Activated T-helper 17 cell treated with anti-CD3 and anti-CD28 coated beads, Interleukin-2, amount 50 U/mL, for 72 hours (primary cell): ENCODE measurements around the gene SNX32. TPM values are rescaled to one million over a fixed set of nuclear protein-coding genes. Genes with fewer than 3 reads are reported as not detected.
"Not testable (repeated sequence)": the region's sequence is repeated elsewhere in the genome, so short reads cannot be mapped to it uniquely, and the experiment has no call there.

ENCODE experiments used
- ATAC-seq: fragments of 150-1000 bp; cut with Tn5 transposase; replicated peaks from 2 replicates; pipeline ENCODE4 v1.10.0; 2021; ENCODE audit warnings: mild to moderate bottlenecking, moderate library complexity
- H3K27ac Mint-ChIP-seq: one replicate; pipeline ENCODE4 v1.8.0; 2022; ENCODE audit warnings: mixed read lengths
- H3K27me3 Mint-ChIP-seq: one replicate; pipeline ENCODE4 v1.8.0; 2022; ENCODE audit warnings: mixed read lengths
- H3K36me3 Mint-ChIP-seq: one replicate; pipeline ENCODE4 v1.8.0; 2022; ENCODE audit warnings: low read depth, mild to moderate bottlenecking, mixed read lengths
- H3K4me1 Mint-ChIP-seq: one replicate; pipeline ENCODE4 v1.8.0; 2022; ENCODE audit warnings: mixed read lengths
- H3K4me3 Mint-ChIP-seq: one replicate; pipeline ENCODE4 v1.8.0; 2022; ENCODE audit warnings: mild to moderate bottlenecking, mixed read lengths
- H3K9me3 Mint-ChIP-seq: one replicate; pipeline ENCODE4 v1.8.0; 2022; ENCODE audit warnings: mixed read lengths
- total RNA-seq, 2 donors: library from RNA; stranded (reverse); gene quantifications; one replicate each; pipeline ENCODE4 v1.2.3, GENCODE V29; 2022

Gene SNX32
- total RNA-seq, 2 donors from 2014 or later = 1.6 to 6.6 TPM

DNA sequence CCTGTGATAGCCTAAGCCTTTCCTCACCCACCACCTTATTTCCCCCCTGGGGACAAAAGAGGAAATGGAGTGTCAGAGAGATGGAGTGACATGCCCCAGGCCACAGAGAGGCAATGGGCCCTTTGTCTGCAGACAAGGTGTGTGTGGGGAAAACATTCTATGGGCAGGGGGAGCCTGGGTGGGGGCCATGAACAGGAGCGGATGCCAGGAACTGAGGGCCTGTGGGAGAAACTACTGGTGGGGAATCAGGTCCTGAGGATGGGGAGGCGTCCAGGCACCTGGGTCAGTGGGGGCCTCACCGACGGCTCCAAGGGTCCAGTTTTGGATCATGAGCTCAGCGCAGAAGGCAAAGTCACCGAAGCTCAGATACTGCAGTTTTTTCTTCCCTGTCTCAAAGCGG is 51.5 kb downstream of the SNX32 start:
- no peak for ATAC-seq
- H3K4me3 Mint-ChIP-seq = no peak overlapping the region
- peaks cover 35% of the 10 kb centered on the region for H3K4me1 Mint-ChIP-seq
- peaks cover 55% of the 10 kb centered on the region for H3K36me3 Mint-ChIP-seq
- no peaks in the 10 kb centered on the region for H3K27me3 Mint-ChIP-seq
- H3K9me3 Mint-ChIP-seq = no peaks in the 10 kb centered on the region
- H3K27ac Mint-ChIP-seq = peak overlapping the region; percentile 76

DNA sequence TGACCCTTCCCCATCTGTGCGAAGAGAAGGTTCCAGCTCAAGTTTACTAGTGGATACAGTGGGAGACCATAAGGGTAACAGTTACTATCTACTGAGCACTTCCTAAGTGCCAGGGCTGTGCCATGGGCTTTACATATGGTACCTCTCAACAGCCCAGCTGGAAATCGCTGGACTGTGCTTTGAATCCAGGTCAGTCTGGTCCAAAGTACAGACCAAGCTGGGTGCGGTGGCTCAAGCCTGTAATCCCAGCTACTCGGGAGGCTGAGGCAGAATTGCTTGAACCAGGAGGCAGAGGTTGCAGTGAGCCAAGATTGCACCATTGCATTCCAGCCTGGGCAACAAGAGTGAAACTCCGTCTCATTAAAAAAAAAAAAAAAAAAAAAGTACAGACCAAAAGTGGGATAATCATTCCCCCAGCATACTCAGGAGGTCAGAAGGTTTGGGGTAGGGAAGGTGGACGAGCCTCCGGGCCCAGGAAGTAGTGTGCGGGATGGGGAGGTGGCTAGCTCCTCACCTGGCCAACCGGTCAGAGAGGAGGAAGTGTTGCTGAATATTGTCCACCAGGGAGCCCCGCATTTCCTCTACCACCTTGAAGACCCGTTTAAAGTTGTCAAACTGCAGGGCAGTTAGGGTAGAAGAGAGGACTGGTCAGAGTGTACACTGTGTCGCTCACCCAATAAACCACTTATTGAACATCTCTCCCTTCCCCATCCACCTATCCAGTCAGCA is 52.2 kb downstream of the SNX32 start:
- no peaks in the 10 kb centered on the region for H3K9me3 Mint-ChIP-seq
- peaks cover 31% of the 10 kb centered on the region for H3K4me1 Mint-ChIP-seq
- H3K4me3 Mint-ChIP-seq = peak overlapping the region; percentile 92
- H3K27ac Mint-ChIP-seq = no peak overlapping the region
- ATAC-seq = no peak
- no peaks in the 10 kb centered on the region for H3K27me3 Mint-ChIP-seq
- H3K36me3 Mint-ChIP-seq = peaks cover 55% of the 10 kb centered on the region

DNA sequence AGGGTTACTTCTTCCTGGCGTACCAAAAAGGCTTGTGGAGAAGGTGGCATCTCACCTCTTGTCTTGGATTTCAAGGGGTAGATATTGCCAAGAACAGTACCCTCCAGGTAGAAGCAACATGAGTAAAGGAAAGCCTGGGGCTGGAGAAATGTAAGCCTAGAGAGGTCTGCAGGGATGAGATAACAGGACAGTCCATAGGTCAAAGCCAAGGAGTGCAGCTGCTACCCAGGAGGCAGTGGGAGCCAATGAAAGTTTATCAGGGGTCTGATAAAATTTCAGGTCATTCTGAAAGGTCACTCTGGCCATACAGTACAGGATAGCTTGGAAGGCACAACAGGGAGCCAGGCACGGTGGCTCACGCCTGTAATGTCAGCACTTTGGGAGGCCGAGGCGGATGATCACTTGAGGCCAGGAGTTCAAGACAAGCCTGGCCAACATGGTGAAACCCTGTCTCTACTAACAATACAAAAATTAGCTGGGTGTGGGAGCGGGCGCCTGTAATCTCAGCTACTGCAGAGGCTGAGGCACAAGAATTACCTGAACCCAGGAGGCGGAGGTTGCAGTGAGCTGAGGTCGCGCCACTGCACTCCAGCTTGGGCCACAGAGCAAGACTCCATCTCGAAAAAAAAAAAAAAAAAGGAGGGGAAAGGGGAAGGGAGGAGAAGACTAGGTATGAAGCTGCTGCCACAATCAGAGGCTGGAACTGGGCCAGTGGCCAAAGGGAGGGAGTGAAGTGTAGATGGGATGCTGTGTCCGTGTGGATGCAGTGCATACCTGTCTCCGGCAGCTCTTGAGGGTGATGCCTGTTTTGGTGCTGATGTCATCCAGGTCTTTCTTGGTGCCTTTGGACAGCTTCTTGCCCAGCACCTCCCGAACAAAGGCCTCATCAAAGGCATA is 53.3 kb downstream of the SNX32 start:
- H3K27ac Mint-ChIP-seq = peak overlapping the region; percentile 88
- H3K4me3 Mint-ChIP-seq = peak overlapping the region; percentile 92
- peaks cover 65% of the 10 kb centered on the region for H3K36me3 Mint-ChIP-seq
- no peaks in the 10 kb centered on the region for H3K27me3 Mint-ChIP-seq
- peaks cover 32% of the 10 kb centered on the region for H3K4me1 Mint-ChIP-seq
- no peak for ATAC-seq
- no peaks in the 10 kb centered on the region for H3K9me3 Mint-ChIP-seq

GRCh38 chr11:65887723-65888162 is 54.0 kb downstream of the SNX32 start:
- H3K4me1 Mint-ChIP-seq = peaks cover 39% of the 10 kb centered on the region
- peak overlapping the region; percentile 92 for H3K4me3 Mint-ChIP-seq
- H3K36me3 Mint-ChIP-seq = peaks cover 72% of the 10 kb centered on the region
- no peaks in the 10 kb centered on the region for H3K27me3 Mint-ChIP-seq
- no peaks in the 10 kb centered on the region for H3K9me3 Mint-ChIP-seq
- H3K27ac Mint-ChIP-seq = peak overlapping the region; percentile 88
- peak; percentile 1 for ATAC-seq

DNA sequence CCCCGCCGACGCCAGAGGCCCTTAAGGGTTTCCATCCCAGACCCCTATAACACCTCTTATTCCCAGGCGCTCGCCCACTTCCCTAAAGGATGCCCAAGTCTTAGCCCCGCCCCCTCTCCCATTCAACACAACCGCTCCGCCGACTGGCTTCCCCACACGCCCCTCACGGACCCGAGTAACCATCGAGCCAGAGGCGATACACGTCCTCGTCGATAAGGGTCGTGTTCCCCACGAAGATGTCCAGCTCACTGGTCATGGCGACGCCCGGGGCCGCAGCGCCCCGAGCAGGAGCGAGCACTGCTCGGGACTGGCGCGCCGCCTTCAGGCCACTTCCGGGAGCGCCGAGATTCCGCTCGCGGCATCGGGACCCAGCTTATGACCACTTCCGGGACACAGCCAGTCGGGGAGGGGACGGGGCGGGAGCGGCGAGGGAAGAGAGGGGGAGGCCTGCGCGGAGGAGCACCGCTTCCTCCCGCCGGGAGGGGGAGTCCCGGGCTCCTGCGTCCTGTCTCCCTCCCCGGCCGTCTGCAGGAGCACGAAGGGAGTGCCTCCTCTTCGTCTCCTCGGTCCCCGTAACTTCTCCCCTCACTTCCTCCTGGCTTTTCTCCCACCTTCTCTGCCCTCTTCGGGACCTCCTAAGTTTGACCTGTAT is 54.5 kb downstream of the SNX32 start, which contains the start of gene FIBP:
TSS of gene FIBP (minus strand) at position 309 of the 652 bp plus-strand sequence. CDS start at position 256, 53 bp downstream.
- peak; percentile 74 for ATAC-seq
- peaks cover 76% of the 10 kb centered on the region for H3K36me3 Mint-ChIP-seq
- peak within 1 kb of the TSS; percentile 88 for H3K27ac Mint-ChIP-seq
- H3K27me3 Mint-ChIP-seq = no peaks in the 10 kb centered on the region
- peaks cover 40% of the 10 kb centered on the region for H3K4me1 Mint-ChIP-seq
- peak within 1 kb of the TSS; percentile 92 for H3K4me3 Mint-ChIP-seq
- no peaks in the 10 kb centered on the region for H3K9me3 Mint-ChIP-seq

- ATAC-seq = peak; percentile 76
- no peaks in the 10 kb centered on the region for H3K27me3 Mint-ChIP-seq
- H3K9me3 Mint-ChIP-seq = no peaks in the 10 kb centered on the region
- H3K4me1 Mint-ChIP-seq = peaks cover 45% of the 10 kb centered on the region
- H3K36me3 Mint-ChIP-seq = peaks cover 74% of the 10 kb centered on the region
- peak within 1 kb of the TSS; percentile 88 for H3K27ac Mint-ChIP-seq
- peak within 1 kb of the TSS; percentile 92 for H3K4me3 Mint-ChIP-seq
These were observed 56.8 kb downstream of the SNX32 start, which contains the start of gene CCDC85B for GRCh38 chr11:65890324-65891218. CCDC85B (plus strand) TSS chr11:65890673; CDS start chr11:65890784, 111 bp downstream.

- H3K9me3 Mint-ChIP-seq = no peaks in the 10 kb centered on the region
- H3K36me3 Mint-ChIP-seq = peaks cover 76% of the 10 kb centered on the region
- ATAC-seq = no peak
These were observed 57.7 kb downstream of the SNX32 start for GRCh38 chr11:65891219-65892136.

DNA sequence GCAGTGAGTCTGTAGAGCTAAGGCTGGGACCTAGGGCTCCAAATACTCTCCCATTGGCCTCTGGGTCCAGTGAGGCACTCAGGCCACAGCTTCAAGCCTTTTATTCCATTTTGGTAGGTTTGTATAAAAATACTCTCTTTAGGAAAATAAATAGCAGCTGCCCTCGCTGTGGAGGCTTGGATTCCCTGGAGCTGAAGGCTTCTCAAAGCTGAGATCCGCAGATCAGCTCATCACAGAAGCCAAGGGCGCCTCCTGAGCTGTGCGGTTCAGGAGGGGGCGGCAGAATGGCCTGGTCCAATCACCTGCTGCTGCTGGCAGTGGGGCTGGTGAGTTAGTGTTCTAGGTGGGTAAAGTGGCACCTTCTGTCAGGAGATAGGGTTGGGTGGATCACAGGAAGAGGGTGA is 58.4 kb downstream of the SNX32 start:
- Mint-ChIP-seq H3K36me3 (peaks cover 76% of the 10 kb centered on the region), H3K4me1 (peaks cover 46% of the 10 kb centered on the region), H3K4me3 (peak overlapping the region; percentile 92), H3K27ac (peak overlapping the region; percentile 66)
- H3K9me3 Mint-ChIP-seq, H3K27me3 Mint-ChIP-seq, ATAC-seq: not testable (repeated sequence)

More at GRCh38 chr11:65891219-65892136, 57.7 kb downstream of the SNX32 start:
- H3K4me1 Mint-ChIP-seq = peaks cover 51% of the 10 kb centered on the region
- H3K27me3 Mint-ChIP-seq = no peaks in the 10 kb centered on the region
- peak overlapping the region; percentile 66 for H3K27ac Mint-ChIP-seq
- peak overlapping the region; percentile 92 for H3K4me3 Mint-ChIP-seq

DNA sequence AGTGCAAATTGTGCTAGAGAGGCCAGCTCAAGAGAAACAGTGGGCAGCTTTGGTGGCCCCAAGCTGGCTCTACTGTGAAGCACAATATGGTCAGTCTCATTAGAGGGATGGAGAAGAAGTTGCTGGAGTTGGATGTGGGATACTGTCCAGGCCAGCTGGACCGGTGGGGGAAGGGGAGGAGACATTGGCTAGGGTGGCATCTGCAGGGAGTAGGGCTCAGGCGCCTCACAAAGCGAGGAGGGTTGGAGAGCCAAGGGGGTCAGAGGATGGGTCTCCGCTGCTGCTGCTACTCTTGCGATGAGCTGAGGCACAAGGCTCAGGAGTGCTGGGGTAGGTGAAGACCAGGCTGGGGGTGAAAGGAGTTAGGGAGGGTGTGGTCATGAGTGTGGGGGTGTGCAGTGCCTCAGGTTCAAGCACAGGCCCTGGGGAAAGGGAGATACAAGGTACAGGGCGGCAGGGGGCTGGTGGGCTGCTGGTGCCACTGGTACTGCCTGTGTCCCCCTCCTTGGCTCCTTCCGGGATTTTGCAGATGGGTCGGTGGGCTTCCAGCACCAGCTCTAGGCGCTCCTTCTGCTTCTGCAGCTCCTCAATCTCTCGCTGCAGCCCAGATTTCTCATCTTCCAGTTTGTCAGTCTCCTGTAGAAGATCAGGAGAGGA is 59.0 kb downstream of the SNX32 start:
- H3K9me3 Mint-ChIP-seq = no peaks in the 10 kb centered on the region
- no peaks in the 10 kb centered on the region for H3K27me3 Mint-ChIP-seq
- peak overlapping the region; percentile 92 for H3K4me3 Mint-ChIP-seq
- no peak for ATAC-seq
- peaks cover 46% of the 10 kb centered on the region for H3K4me1 Mint-ChIP-seq
- H3K36me3 Mint-ChIP-seq = peaks cover 80% of the 10 kb centered on the region
- peak overlapping the region; percentile 66 for H3K27ac Mint-ChIP-seq

GRCh38 chr11:65894034-65894591 is 60.4 kb downstream of the SNX32 start:
- Mint-ChIP-seq H3K4me1 (peaks cover 40% of the 10 kb centered on the region), H3K27me3 (no peaks in the 10 kb centered on the region), H3K36me3 (peaks cover 80% of the 10 kb centered on the region), H3K27ac (peak overlapping the region; percentile 76), H3K4me3 (peak overlapping the region; percentile 92), H3K9me3 (no peaks in the 10 kb centered on the region)
- ATAC-seq = no peak

- Mint-ChIP-seq H3K4me1 (peaks cover 27% of the 10 kb centered on the region), H3K27ac (peak overlapping the region; percentile 74), H3K27me3 (no peaks in the 10 kb centered on the region), H3K36me3 (peaks cover 79% of the 10 kb centered on the region), H3K9me3 (no peaks in the 10 kb centered on the region), H3K4me3 (peak overlapping the region; percentile 88)
- no peak for ATAC-seq
These were observed 61.8 kb downstream of the SNX32 start for GRCh38 chr11:65895482-65895981.
